Epithelial cell of proximal tubule (primary cell): Measurements from ENCODE around the gene CST8. TPM values are rescaled to one million over a fixed set of nuclear protein-coding genes. Genes with fewer than 3 reads are reported as not detected.

Experiments
- DNase-seq: peaks from one replicate; pipeline ENCODE4 v3.0.0-alpha.2; 2011; ENCODE audit warnings: low read depth
- H3K4me3 ChIP-seq: 2 replicates; pipeline ENCODE4 v1.5.1; 2011; ENCODE audit warnings: low read depth, mild to moderate bottlenecking, low read length
- total RNA-seq: library from RNA; depleted of rRNA; stranded (reverse); fragments of >200 nt; gene quantifications from 2 replicates; pipeline ENCODE4 v1.2.3, GENCODE V29; 2015
- TF ChIP-seq, protein P1 (sequence below): conservative IDR thresholded peaks from 2 replicates; pipeline ENCODE4 v1.5.1; 2012; ENCODE audit warnings: low read depth, mild to moderate bottlenecking, low read length

Gene CST8
- total RNA-seq, 1 donor from 2014 or later: not detected

DNA sequence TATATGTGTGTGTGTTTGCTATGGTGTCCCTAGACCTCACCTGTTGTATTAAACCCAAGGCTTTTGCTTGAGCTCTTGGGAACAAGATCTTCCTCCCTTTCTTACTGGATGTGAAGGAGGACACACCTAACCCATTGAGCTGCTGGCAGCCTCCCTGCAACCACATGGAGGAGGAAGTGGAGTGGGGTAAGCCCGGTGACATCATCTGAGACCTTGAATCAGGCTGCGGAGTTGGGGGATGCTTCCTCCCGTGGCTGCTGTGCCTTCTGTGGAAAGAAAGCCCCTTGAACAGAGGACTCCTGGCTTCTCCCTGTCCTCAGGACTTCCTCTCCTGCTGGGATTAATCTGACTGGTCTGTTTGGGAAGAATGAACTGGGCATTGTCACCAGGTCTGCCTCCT is 41.5 kb upstream of the CST8 start:
- no peak overlapping the region for H3K4me3 ChIP-seq
- TF ChIP-seq, protein P1, sequence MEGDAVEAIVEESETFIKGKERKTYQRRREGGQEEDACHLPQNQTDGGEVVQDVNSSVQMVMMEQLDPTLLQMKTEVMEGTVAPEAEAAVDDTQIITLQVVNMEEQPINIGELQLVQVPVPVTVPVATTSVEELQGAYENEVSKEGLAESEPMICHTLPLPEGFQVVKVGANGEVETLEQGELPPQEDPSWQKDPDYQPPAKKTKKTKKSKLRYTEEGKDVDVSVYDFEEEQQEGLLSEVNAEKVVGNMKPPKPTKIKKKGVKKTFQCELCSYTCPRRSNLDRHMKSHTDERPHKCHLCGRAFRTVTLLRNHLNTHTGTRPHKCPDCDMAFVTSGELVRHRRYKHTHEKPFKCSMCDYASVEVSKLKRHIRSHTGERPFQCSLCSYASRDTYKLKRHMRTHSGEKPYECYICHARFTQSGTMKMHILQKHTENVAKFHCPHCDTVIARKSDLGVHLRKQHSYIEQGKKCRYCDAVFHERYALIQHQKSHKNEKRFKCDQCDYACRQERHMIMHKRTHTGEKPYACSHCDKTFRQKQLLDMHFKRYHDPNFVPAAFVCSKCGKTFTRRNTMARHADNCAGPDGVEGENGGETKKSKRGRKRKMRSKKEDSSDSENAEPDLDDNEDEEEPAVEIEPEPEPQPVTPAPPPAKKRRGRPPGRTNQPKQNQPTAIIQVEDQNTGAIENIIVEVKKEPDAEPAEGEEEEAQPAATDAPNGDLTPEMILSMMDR: no peak
- DNase-seq: no peak

DNA sequence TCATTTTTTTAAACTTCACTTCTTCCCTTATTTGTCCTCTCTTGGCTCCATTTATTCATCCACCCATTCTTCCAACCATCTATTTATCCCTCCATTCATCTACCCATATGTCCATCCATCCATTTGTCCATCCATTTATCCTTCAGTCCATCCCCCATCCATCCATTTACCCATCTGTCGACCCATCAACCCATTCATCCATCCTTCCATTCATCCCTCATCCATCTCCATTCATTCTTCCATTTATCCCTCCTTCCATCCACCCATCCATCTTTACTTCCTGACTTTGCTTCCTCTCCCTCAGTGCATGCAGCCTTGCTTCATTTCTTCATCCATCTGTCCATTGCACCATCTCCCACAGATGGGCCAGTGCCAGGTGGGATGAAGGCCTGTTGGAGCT is 40.0 kb upstream of the CST8 start:
- no peak overlapping the region for H3K4me3 ChIP-seq
- DNase-seq: no peak
- TF ChIP-seq, protein P1: no peak

DNA sequence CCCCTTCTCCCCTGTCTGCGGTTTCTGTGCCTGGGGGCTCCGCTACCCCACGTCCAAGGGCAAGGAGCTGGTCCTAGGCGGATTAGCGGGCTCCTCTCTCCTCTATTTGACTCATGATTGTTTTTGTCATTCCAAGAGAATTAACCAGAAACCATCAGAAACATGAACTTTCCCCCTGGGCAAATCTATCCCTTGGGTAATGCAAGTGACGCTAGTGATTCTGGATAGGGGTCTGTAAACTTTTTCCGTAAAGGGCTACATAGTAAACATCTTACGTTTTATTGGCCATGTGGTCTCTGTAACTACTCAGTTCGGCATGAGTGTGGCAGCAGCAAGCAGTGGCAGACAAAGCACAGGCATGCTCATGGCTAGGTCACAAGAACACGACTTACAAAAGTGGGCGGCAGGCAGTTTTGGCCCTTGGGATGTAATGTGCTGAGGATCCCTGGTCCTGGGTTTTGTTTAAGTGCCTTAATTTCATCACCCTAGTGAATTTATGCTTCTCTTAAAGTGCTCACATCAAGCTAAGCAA is 38.9 kb upstream of the CST8 start:
- DNase-seq: no peak
- TF ChIP-seq, protein P1: no peak
- H3K4me3 ChIP-seq: no peak overlapping the region

DNA sequence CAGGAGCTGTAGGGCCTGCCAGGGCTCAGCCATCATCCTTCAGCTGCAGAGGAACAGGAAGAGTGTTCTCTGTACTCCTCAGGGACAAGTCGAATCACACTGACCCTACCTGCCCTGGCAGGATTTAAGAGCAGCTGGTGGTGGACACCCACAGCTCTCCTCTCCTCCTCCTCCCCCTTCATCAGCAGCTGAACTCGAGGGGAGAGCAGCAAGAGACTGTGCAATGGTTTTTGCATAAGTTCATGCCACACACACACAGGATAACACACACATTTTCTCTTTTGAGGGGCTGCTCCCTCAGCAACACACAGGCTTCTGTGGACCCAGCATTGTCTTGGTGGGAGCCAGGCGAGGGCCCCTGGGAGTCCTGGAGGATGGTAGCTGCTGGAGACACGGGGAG is 38.1 kb upstream of the CST8 start, which contains the start of gene CST11:
CST11 (minus strand) TSS at position 101 of the 400 bp plus-strand sequence; CDS start at position 36, 65 bp downstream.
- no peak for DNase-seq
- TF ChIP-seq, protein P1: no peak
- H3K4me3 ChIP-seq: no peak within 1 kb of the TSS

DNA sequence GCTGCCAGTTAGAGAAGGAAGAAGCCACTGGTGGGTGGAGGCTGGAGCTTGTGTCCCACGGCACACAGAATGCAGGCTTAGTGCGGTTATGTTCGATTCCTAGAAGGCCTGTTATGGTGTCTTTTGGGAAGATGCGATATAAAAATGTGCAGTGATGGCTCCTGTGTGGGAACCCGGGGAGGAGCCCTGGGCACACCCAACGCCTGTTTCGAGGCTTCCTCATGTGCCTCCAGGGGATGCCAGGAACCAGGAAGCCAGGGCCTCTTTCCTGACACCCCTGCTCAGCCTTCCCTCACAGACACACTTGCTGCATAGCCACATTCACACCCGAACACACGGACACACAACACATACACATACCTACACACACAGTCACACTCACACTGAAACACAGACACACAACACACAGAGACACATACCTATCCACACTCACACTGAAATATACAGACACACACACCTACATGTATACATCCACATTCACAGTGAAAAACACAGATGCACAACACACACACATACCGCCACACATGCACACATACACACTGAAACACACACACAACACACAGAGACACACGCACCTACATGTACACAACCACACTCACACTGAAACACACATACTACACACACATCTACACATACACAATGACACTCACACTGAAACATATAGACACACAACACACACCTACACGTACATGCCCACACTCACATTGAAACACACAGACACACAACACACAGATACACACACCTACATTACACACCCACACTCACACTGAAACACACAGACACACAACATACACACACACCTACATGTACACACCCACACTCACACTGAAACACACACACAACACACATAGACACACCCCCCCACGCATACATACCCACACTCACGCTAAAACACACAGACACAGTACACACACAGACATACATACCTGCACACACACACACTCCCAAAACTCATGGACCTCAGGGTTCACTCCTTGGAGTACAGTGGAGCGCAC is 37.1 kb upstream of the CST8 start:
- no peak for DNase-seq
- no peak overlapping the region for H3K4me3 ChIP-seq
- TF ChIP-seq, protein P1: no peak

DNA sequence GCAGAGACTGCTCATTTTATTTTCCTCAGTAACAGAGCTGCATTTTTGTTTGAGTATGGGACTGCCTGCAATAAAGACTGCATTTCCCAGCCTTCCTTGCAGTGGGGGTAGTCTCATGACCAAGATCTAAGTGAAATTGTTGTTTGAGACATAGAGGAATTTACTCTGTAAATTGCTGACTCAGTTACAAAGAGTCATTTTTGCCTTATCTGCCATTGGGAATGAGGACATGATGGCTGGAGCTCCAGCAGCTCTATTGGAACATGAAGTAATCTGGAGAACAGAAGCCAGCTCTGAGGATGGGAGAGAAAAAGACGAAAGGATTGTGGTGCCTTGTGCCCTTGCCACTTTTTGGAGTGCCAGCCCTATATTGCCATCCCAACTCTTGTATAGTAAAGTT is 36.1 kb upstream of the CST8 start:
- no peak for DNase-seq
- H3K4me3 ChIP-seq: no peak overlapping the region
- TF ChIP-seq, protein P1: no peak

DNA sequence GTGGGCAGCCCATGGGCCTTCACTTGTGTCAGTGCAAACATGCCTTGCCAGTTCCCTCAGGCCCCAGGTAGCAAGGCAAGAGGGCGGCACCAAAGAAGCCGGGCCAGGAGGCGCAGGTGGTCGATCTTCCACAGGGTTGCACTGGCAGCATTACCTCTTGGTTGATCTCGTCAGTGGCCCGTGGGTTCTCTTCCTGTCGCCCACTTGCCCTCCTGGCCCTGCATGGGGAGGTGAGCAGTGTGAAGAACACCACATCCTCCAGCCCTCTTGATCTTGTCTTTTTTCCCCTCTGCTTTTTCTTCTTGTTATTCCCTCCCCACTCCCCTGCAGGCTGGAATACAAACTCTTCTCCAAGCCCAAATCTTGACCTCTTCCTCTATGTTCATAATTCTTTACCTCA is 35.3 kb upstream of the CST8 start:
- no peak overlapping the region for H3K4me3 ChIP-seq
- no peak for DNase-seq
- TF ChIP-seq, protein P1: no peak
